ENCODE measurements around the gene ABHD4.
"Not testable (repeated sequence)": the region's sequence is repeated elsewhere in the genome, so short reads cannot be mapped to it uniquely, and the experiment has no call there.

The ABHD4 gene

DNA sequence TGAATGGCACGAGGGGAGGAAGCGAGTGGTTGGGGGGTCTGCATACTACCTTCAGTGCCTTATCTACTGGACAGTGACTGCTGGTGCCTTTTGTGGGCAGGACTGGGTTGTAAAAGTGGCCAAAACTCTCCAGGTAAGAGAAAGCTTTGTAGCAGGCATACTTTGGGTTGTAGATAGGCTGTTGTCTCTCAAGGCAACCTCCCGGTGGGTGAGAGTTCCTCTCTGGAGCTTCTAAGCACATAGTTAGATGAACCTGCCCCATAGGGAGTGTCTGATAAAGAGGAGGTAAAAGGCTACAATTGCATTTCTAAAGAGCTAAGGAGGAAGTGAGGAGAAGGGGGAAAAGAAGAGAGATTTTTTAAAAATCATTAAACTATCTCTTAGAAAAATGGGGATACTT, 4.9 kb upstream of the ABHD4 start:
- no peak for DNase-seq

DNA sequence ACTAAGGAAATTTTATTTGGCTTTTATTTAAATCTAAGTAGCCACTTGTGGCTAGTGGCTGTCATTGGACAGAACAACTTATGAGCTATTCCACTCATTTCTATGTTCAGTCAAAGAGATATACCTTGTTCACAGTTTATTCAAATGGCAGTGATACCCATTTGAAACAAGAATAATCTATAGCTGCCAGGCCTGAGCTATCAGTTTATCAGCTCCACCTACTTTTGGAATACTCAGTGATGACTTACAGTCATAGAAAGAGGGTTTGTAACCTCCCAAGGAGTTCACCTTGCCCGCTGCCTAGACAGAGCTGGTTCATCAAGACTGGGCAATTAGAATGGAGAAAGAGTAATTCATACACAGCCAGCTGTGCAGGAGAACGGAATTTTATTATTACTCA, 4.5 kb upstream of the ABHD4 start:
- no peak for DNase-seq

- DNase-seq: no peak
Observed at GRCh38 chr14:22594156-22594716, 3.9 kb upstream of the ABHD4 start.

DNA sequence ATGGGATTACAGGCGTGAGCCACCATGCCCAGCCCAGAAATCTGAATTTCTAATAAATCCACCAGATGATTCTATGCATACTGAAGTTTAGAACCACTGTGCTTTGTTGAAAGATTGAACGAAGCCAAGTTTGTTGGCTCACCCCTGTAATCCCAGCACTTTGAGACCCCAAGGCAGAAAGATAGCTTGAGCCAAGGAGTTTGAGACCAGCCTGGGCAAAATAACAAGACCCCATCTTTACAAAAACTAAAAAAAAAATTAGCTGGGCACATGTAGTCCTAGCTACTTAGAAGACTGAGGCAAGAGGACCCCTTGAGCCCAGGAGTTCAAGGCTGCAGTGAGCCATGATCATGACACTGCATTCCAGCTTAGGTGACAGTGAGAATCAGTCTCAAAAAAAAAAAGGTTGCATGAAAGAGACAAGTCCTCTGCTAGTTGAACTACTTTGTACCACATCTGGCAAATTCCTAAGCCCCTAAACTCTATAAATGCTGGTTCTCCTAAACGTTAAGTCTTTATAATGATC, 1.7 kb upstream of the ABHD4 start:
- no peak for DNase-seq

DNA sequence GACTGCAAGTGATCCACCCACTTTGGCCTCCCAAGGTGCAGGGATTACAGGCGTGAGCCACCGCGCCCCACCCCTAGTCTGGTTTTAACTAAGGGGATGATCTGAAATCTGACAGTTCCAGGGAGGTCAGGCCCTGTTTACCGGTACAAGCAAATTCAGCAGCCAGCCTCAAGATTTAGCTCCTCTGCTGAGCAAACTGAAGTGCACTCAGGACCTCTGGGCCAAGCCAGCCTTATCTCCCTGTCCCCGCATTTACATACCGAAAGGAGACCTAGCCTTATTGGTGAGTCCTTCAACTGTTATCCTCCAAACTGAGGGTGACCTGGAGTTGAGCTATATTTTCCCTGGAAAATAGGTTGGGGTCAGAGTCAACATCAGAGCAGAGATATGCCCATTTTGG, 835 bp upstream of the ABHD4 start:
- no peak for DNase-seq

GRCh38 chr14:22597771-22598098, 365 bp upstream of the ABHD4 start:
- DNase-seq: no peak

- DNase-seq: peak; percentile 64
Observed at GRCh38 chr14:22598896-22599244, 770 bp downstream of the ABHD4 start.

- DNase-seq: no peak
Observed at GRCh38 chr14:22599349-22599748, 1.2 kb downstream of the ABHD4 start.

DNA sequence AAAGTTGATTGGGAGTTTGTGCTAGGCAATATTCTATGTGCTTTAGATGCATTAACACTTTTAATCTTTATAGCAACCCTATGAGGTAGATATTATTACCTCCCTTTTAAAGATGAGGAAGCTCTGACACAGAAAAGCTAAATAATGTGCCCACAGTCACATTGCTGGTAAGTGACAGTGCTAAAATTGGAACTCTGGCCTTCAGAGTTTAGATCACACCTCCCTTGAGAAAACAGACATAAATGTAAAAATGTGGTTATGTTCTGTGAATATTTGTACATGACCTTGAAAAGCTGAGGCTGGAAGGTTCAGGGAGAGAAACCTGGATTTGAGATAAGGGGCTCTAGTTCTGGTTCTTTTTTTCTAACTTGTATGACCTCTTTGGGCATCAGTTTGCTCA, 1.9 kb downstream of the ABHD4 start:
- DNase-seq: no peak

- no peak for DNase-seq
Observed at GRCh38 chr14:22601456-22601855, 3.4 kb downstream of the ABHD4 start.

GRCh38 chr14:22601996-22602395, 3.9 kb downstream of the ABHD4 start:
- no peak for DNase-seq

GRCh38 chr14:22602862-22603261, 4.8 kb downstream of the ABHD4 start:
- DNase-seq: no peak

GRCh38 chr14:22606380-22606779, 8.3 kb downstream of the ABHD4 start:
- DNase-seq: no peak

DNA sequence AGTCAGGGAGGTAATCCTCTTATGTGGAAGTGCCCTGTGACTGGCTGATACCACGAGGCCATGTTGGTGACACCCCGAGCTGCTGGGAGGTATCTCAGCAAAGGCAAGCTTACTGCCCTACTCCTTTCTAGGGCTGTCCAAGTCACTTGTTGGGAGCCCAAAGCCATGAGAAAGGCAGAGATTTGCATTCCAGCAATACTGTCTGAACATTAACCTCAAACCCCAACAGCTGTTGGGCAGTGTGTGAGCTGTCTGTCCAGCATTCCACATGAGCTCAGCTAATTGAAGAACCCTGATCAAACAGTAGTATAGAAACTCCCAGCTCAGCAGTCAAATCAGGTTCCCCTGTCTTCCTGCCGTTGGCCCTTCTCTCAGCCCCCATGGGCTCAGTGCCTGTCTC, 9.2 kb downstream of the ABHD4 start:
- no peak for DNase-seq

DNA sequence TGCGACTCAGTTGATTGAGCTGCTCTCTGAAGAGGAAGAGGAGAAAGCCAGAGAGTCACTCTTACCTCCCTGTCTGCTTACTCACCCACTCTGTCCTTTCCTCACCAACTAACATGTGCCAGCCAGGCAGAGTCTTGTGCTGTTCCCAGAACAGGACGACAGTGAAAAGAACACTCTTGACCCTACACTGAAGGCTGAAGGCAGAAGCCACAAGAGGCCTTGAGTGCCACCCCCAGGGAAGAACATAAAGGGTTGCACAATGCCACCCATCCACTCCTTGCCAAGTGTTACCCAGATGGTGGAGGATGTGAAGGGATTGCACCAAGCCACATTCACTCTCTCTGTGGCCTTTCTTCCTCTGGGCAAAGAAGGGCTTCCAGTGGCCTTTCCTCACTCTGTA, 12.8 kb downstream of the ABHD4 start:
- DNase-seq: no peak

GRCh38 chr14:22613106-22613695, 15.1 kb downstream of the ABHD4 start:
- peak; percentile 13 for DNase-seq

GRCh38 chr14:22613736-22614239, 15.7 kb downstream of the ABHD4 start:
- DNase-seq: no peak

DNA sequence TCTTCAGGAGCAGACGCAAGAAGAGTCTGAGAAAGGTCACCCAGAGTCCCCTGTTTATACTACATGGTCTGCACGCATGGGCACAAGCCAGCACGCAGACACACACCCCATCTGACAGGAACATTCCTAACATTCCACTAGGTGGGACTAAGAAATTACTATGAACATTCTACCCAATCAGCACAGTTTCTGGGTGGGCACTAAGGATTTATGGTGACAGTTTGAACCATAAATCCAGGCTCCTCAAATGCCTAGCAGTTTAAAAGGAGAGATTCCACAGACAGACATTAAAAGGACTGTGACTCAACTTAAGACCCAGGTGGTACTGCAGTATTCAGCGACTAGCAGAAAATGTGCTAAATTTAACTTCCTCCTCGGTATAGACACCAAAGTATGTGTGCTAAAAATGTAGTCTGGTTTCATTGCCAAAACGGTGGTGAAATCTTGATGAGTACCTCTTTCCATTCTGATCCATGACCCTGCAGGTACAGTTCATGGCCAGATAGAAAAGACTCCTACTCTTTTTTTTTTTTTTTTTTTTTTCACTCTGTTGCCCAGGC, 16.2 kb downstream of the ABHD4 start:
- DNase-seq: peak; percentile 99

- not testable (repeated sequence) for DNase-seq
Observed at GRCh38 chr14:22615765-22616164, 17.7 kb downstream of the ABHD4 start.

GRCh38 chr14:22622255-22622654, 24.2 kb downstream of the ABHD4 start:
- no peak for DNase-seq

DNA sequence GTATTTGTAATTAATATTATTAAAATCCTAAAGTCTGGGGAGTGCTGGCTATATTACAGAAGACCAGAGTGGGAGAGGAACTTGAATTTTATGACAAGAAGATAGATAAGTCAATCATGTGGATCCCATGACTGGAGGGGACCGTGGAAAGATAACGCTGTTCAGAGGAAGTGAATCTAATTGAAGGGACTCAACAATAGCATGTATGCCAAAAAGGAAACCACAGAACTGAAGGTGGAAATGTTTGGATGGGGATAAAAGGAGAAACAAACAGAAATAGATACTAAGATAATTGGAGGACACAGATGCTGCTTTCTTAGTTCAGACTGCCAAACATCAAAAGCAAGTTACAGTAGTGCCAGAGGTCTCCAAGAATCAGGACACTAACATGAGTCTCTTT, 24.9 kb downstream of the ABHD4 start:
- no peak for DNase-seq

- no peak for DNase-seq
Observed at GRCh38 chr14:22626590-22626989, 28.5 kb downstream of the ABHD4 start.

DNA sequence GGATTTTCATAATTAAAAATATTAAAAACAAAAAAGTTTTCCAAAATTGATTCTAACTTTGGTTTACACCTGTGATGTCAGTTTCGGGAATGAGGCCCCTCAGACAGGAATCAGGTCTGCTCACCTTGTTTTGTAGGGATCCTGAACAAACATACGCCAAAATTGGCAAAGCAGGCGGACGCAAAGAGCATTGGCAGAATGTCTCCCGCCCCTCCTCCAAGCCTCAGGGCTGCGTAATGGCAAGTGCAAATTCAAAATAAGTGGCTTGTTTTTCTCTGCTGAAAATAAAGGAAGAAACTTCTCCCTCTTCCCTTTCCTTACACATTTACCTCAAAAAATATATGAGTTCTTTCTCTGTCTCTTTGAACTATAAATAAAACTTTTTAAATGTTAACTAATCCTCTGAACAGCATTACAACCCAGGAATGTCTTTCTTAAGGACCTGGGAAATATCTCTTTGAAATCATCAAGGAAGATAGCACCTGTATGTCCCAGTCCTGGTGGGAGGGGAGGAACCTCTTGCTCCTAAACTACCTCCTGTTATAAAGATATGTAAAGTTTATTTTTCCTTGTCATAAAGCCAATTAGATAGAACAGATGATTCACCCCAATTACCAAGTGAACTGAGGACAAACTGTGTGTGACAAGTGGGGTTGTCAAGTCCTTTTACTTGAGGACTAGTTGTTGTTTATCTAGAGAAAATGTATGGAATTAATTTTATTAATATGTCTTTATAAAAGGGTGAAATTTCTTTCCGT, 29.6 kb downstream of the ABHD4 start:
- no peak for DNase-seq

DNA sequence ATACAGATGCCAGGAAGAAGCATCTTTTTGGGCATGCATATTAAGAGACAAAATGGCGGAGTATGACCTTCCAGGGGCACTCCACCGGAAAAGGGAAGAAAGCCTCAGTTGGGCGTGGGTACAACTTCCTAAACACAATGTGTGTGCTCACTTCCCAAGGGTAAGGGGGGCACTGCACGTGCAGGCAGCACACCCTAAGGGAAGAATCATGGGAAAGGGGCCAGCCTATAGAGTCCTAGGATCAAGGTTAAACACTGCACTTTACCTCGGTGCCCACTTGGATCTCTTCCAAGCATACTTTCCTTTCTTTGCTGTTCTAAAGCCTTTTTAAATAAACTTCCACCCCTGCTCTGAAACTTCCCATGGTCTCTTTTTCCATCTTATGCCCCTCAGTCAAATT, 31.3 kb downstream of the ABHD4 start:
- no peak for DNase-seq

All from kidney glomerular epithelial cell (primary cell).